ENCODE results near the gene MATR3.
A peak's percentile ranks its signal among the peaks of the same experiment; 100 is the strongest.

MATR3 gene

GRCh38 chr5:139276426-139276825 is 17.1 kb upstream of the MATR3 start:
- TF ChIP-seq CTCF (IDR thresholded peaks at IDR 0.05; ENCODE audit: low read depth, low read length, poor library complexity, severe bottlenecking), result no peak
- TF ChIP-seq EZH2phosphoT487 (IDR thresholded peaks at IDR 0.05; ENCODE audit: borderline replicate concordance, low read length), result no peak
- Histone ChIP-seq H3K9me2 (replicated peaks; ENCODE audit: control insufficient read depth, low read length) (no peaks in the 10 kb centered on the region), H3K9me3 (ENCODE audit: control insufficient read depth, insufficient read depth, low read length) (no peaks in the 10 kb centered on the region), H3K36me3 (ENCODE audit: control insufficient read depth, low read length) (peaks cover 74% of the 10 kb centered on the region), H4K20me1 (ENCODE audit: control insufficient read depth, insufficient read depth, low read depth, low read length) (peaks cover 12% of the 10 kb centered on the region; the same call in 1 of the 2 replicates), H3K4me2 (ENCODE audit: low read length) (peak overlapping the region; percentile 96), H3K27me3 (ENCODE audit: control insufficient read depth, low read length) (0 out of 2 replicates have a peak, but pooled peaks cover 3% of the 10 kb centered on the region), H3K79me2 (ENCODE audit: control insufficient read depth, low read length) (peaks cover 75% of the 10 kb centered on the region), H3K4me3 (ENCODE audit: low read length) (peak overlapping the region; percentile 81), H3F3A (ENCODE audit: control insufficient read depth, insufficient read depth) (peaks cover 62% of the 10 kb centered on the region), H3K4me1 (ENCODE audit: control insufficient read depth, low read length) (peaks cover 70% of the 10 kb centered on the region), H3K27ac (ENCODE audit: low read depth, low read length) (peak overlapping the region; percentile 85)

DNA sequence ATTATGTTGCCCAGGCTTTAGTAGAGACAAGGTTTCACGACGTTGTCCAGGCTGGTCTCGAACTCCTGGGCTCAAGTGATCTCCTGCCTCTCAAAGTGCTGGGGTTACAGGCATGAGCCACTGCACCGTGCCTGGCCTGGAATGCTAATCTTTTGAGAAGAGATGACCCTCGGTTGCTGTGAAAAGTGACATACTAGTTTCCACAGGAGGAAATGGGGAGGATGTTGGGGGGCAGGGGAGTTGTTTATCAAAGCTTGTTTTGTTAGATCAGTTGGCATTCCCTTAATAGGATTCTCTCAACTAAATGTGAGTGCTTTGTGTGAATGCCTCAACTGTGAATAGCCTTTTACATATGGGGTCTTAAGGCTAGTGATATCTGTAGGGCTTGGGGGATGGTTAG is 16.4 kb upstream of the MATR3 start:
- Histone ChIP-seq H3K4me2 (ENCODE audit: low read length) (peak overlapping the region; percentile 96), H3K79me2 (ENCODE audit: control insufficient read depth, low read length) (peaks cover 81% of the 10 kb centered on the region), H3K27me3 (ENCODE audit: control insufficient read depth, low read length) (no peaks in the 10 kb centered on the region), H3K9me2 (replicated peaks; ENCODE audit: control insufficient read depth, low read length) (no peaks in the 10 kb centered on the region), H3F3A (ENCODE audit: control insufficient read depth, insufficient read depth) (peaks cover 70% of the 10 kb centered on the region), H4K20me1 (ENCODE audit: control insufficient read depth, insufficient read depth, low read depth, low read length) (peaks cover 19% of the 10 kb centered on the region; the same call in 1 of the 2 replicates), H3K4me3 (ENCODE audit: low read length) (peak overlapping the region; percentile 81), H3K4me1 (ENCODE audit: control insufficient read depth, low read length) (peaks cover 70% of the 10 kb centered on the region), H3K27ac (ENCODE audit: low read depth, low read length) (peak overlapping the region; percentile 85), H3K36me3 (ENCODE audit: control insufficient read depth, low read length) (peaks cover 81% of the 10 kb centered on the region), H3K9me3 (ENCODE audit: control insufficient read depth, insufficient read depth, low read length) (no peaks in the 10 kb centered on the region)
- TF ChIP-seq EZH2phosphoT487 (IDR thresholded peaks at IDR 0.05; ENCODE audit: borderline replicate concordance, low read length) (no peak), CTCF (IDR thresholded peaks at IDR 0.05; ENCODE audit: low read depth, low read length, poor library complexity, severe bottlenecking) (no peak)

DNA sequence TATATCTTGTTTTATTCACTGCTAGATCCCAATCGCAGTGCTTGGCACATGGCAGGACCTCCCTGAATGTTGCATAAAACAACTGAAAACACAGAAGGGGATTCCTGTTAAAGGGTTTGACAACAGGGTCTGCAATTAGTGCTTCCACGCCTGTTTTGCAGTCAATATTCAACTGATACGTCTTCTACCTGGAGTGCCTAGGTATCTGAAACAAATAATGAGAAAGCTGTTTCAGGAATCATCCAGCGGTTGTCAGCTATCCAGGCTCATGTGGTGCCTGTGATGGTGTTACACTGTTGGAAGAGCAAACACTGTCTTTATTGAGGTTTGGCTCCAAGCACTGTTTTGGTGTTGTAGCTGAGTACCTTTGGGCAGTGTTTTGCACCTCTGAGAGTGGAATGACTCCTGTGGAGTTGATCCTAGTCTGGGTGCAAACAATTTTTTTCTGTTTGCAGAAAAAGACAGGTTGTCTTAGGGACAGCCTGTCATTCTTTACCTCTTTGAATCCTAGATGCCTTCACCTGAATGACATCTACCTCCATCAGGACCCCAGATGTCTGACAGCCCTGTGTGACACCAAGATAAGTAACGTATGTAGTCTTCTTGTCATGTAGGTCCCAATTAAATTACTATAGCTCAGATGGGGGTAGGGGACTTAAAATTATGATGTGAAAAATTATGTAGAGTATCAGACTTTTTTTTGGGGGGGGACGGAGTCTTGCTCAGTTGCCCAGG is 14.8 kb upstream of the MATR3 start:
- Histone ChIP-seq H3K79me2 (ENCODE audit: control insufficient read depth, low read length) (peaks cover 74% of the 10 kb centered on the region), H3K27me3 (ENCODE audit: control insufficient read depth, low read length) (no peaks in the 10 kb centered on the region), H3K36me3 (ENCODE audit: control insufficient read depth, low read length) (peaks cover 97% of the 10 kb centered on the region), H3K27ac (ENCODE audit: low read depth, low read length) (peak overlapping the region; percentile 85), H3K9me2 (replicated peaks; ENCODE audit: control insufficient read depth, low read length) (no peaks in the 10 kb centered on the region), H3K4me3 (ENCODE audit: low read length) (peak overlapping the region; percentile 34), H4K20me1 (ENCODE audit: control insufficient read depth, insufficient read depth, low read depth, low read length) (peaks cover 23% of the 10 kb centered on the region; the same call in 1 of the 2 replicates), H3F3A (ENCODE audit: control insufficient read depth, insufficient read depth) (peaks cover 85% of the 10 kb centered on the region), H3K9me3 (ENCODE audit: control insufficient read depth, insufficient read depth, low read length) (no peaks in the 10 kb centered on the region), H3K4me1 (ENCODE audit: control insufficient read depth, low read length) (peaks cover 55% of the 10 kb centered on the region), H3K4me2 (ENCODE audit: low read length) (peak overlapping the region; percentile 96)
- no peak for TF ChIP-seq EZH2phosphoT487 (IDR thresholded peaks at IDR 0.05; ENCODE audit: borderline replicate concordance, low read length)
- TF ChIP-seq CTCF (IDR thresholded peaks at IDR 0.05; ENCODE audit: low read depth, low read length, poor library complexity, severe bottlenecking), result no peak

Data from DOHH2 (cell line).